Activated CD4-positive, alpha-beta T cell treated with anti-CD3 and anti-CD28 coated beads, Interleukin-2, amount 10 ng/mL, durations not matched to agents 24 days and 14 days (primary cell): ENCODE measurements around the gene NEK1. TPM values are rescaled to one million over a fixed set of nuclear protein-coding genes. Genes with fewer than 3 reads are reported as not detected.

ENCODE experiments used
- DNase-seq: peaks from one replicate; pipeline ENCODE4 v3.0.0; 2022
- H3K27ac Mint-ChIP-seq: one replicate; pipeline ENCODE4 v1.8.0; 2022; ENCODE audit warnings: mild to moderate bottlenecking, mixed read lengths
- H3K27me3 Mint-ChIP-seq: one replicate; pipeline ENCODE4 v1.8.0; 2022; ENCODE audit warnings: mixed read lengths
- H3K36me3 Mint-ChIP-seq: one replicate; pipeline ENCODE4 v1.8.0; 2022; ENCODE audit warnings: low read depth, mild to moderate bottlenecking, mixed read lengths
- H3K4me1 Mint-ChIP-seq: one replicate; pipeline ENCODE4 v1.8.0; 2021; ENCODE audit warnings: mixed read lengths
- H3K4me3 Mint-ChIP-seq: one replicate; pipeline ENCODE4 v1.8.0; 2022; ENCODE audit warnings: mild to moderate bottlenecking, moderate library complexity, mixed read lengths
- H3K9me3 Mint-ChIP-seq: one replicate; pipeline ENCODE4 v1.8.0; 2021; ENCODE audit warnings: mixed read lengths
- intact Hi-C: fragments of 100-400 bp; cut with micrococcal nuclease; formaldehyde crosslinking; loops from one replicate; pipeline ENCODE4 v1.15.1; 2023
- total RNA-seq: library from RNA; stranded (reverse); gene quantifications from 2 replicates; pipeline ENCODE4 v1.2.3, GENCODE V29; 2022

Gene NEK1
- total RNA-seq, 1 donor from 2014 or later, result 11.1 TPM

DNA sequence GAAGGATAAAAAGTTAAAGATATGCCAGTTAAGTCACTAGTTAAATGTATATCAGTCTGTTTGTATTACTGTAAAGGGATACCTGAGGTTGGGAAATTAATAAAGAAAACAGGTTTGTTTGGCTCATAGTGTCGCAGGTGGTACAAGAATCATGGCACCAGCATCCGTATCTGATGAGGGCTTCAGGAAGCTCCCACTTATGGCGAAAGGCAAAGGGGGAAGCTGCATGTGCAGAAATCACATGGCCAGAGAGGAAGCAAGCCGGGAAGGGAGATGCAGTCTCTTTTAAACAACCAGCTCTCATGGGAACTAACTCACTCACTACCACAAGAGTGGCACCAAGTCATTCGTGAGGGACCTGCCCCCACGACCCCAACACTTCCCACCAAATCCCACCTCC, 249.8 kb downstream of the NEK1 start:
- no peak for DNase-seq
- no peaks in the 10 kb centered on the region for H3K36me3 Mint-ChIP-seq
- H3K27me3 Mint-ChIP-seq, result no peaks in the 10 kb centered on the region
- no peak overlapping the region for H3K27ac Mint-ChIP-seq
- no peak overlapping the region for H3K4me3 Mint-ChIP-seq
- H3K9me3 Mint-ChIP-seq, result no peaks in the 10 kb centered on the region
- intact Hi-C loops, result no loop called here
- no peaks in the 10 kb centered on the region for H3K4me1 Mint-ChIP-seq

- Mint-ChIP-seq H3K4me3 (no peak overlapping the region), H3K27ac (no peak overlapping the region), H3K9me3 (no peaks in the 10 kb centered on the region), H3K36me3 (no peaks in the 10 kb centered on the region), H3K27me3 (no peaks in the 10 kb centered on the region), H3K4me1 (no peaks in the 10 kb centered on the region)
- intact Hi-C loops, result no loop called here
- DNase-seq, result no peak
Observed at GRCh38 chr4:169361756-169362155, 250.6 kb downstream of the NEK1 start.

DNA sequence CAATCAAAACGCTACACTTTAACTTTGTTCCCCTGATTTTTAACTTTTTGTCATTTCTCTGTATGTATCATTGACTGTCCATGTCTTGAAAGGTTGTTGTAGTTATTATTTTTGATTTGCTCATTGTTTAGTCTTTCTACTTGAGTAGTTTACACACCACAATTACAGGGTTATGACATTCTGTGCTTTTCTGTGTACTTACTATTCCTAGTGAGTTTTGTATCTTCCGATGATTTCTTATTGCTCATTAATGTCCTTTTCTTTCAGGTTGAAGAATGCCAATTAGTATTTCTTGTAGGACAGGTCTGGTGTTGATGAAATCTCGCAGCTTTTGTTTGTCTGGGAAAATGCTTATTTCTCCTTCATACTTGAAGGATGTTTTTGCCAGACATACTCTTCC, 252.4 kb downstream of the NEK1 start:
- no peaks in the 10 kb centered on the region for H3K9me3 Mint-ChIP-seq
- H3K27ac Mint-ChIP-seq, result no peak overlapping the region
- intact Hi-C loops, result no loop called here
- H3K36me3 Mint-ChIP-seq, result no peaks in the 10 kb centered on the region
- H3K4me1 Mint-ChIP-seq, result no peaks in the 10 kb centered on the region
- no peak for DNase-seq
- no peak overlapping the region for H3K4me3 Mint-ChIP-seq
- no peaks in the 10 kb centered on the region for H3K27me3 Mint-ChIP-seq

DNA sequence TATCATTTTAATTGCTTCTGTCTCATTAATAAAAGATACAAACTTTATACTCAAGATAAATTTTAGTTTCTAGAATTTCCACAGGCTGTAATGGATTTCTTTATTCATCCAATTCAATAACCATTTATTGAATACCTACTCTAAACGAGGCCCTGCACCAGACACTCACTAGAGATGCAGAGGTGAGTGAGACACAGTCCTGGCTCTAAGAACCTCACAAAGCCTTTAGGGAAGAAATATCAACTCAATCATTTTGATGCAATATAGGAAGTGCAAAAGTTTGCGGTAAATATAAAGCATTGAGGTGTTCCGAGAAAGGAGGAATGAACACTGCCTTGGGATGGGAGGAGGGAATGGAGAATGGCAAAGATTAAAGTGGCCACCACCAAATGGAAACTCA, 260.0 kb downstream of the NEK1 start:
- H3K9me3 Mint-ChIP-seq, result no peaks in the 10 kb centered on the region
- H3K27ac Mint-ChIP-seq, result no peak overlapping the region
- no peak for DNase-seq
- intact Hi-C loops, result no loop called here
- no peaks in the 10 kb centered on the region for H3K4me1 Mint-ChIP-seq
- no peaks in the 10 kb centered on the region for H3K36me3 Mint-ChIP-seq
- H3K4me3 Mint-ChIP-seq, result no peak overlapping the region
- peaks cover 2% of the 10 kb centered on the region for H3K27me3 Mint-ChIP-seq

DNA sequence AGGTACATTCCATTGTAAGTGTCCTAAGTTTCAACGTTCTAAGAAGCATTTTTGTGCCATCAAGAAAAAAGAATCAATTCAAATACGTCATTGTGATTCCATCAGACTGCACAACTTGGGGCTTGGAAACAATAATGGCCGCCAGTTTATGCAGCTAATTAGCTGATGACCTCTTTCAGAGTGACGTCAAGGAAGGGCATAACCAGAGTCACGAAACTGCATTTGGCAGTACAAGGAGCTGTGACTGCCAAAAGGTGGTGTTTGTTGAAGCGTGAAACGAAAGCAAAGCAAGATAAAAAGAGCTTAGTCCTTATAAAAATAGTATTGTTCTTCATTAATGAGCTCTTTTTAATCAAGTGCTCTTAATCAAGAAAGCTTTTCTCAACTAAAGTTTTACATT, 260.5 kb downstream of the NEK1 start:
- intact Hi-C loops, result no loop called here
- DNase-seq, result no peak
- H3K9me3 Mint-ChIP-seq, result no peaks in the 10 kb centered on the region
- no peaks in the 10 kb centered on the region for H3K36me3 Mint-ChIP-seq
- no peak overlapping the region for H3K4me3 Mint-ChIP-seq
- no peaks in the 10 kb centered on the region for H3K4me1 Mint-ChIP-seq
- no peak overlapping the region for H3K27ac Mint-ChIP-seq
- peaks cover 2% of the 10 kb centered on the region for H3K27me3 Mint-ChIP-seq

DNA sequence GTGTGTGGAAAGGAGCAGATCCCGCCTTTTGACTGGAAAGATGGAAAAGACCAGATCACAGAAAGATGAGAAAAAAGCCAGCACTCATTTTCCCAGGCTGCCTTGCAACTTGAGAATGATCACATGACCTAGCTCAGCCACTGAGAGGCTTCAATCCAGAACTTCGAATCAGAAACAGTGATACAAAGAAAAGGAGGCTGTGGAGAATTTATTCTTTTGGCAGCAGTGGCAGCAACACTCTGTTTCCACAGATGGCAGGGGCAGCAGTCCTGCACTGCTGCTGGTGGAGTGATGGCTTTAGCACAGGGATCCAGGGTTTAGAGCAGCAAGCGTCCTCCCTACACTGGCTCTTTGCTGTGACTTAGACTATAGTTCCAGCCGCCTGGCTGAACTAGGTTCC, 263.8 kb downstream of the NEK1 start:
- DNase-seq, result no peak
- no peaks in the 10 kb centered on the region for H3K36me3 Mint-ChIP-seq
- no peak overlapping the region for H3K4me3 Mint-ChIP-seq
- H3K27me3 Mint-ChIP-seq, result peaks cover 2% of the 10 kb centered on the region
- intact Hi-C loops, result no loop called here
- H3K4me1 Mint-ChIP-seq, result no peaks in the 10 kb centered on the region
- no peaks in the 10 kb centered on the region for H3K9me3 Mint-ChIP-seq
- H3K27ac Mint-ChIP-seq, result no peak overlapping the region

DNA sequence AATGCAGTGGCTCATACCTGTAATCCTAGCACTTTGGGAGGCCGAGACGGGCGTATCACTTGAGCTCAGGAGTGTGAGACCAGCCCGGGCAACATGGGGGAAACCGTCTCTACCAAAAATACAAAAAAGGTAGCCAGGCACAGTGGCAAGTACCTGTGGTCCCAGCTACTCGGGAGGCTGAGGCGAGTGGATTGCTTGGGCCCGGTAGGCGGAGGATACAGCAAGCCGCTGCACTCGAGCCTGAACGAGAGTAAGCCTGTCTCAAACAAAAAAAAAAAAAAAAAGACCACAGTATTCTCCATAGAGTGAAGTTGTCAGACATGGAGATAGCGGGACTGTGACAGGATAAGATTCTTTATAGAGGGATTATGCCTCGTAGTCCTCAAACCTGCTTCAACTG, 265.5 kb downstream of the NEK1 start:
- H3K27ac Mint-ChIP-seq, result no peak overlapping the region
- DNase-seq, result no peak
- H3K4me1 Mint-ChIP-seq, result no peaks in the 10 kb centered on the region
- no peaks in the 10 kb centered on the region for H3K36me3 Mint-ChIP-seq
- intact Hi-C loops, result no loop called here
- H3K9me3 Mint-ChIP-seq, result no peaks in the 10 kb centered on the region
- H3K4me3 Mint-ChIP-seq, result no peak overlapping the region
- peaks cover 2% of the 10 kb centered on the region for H3K27me3 Mint-ChIP-seq

DNA sequence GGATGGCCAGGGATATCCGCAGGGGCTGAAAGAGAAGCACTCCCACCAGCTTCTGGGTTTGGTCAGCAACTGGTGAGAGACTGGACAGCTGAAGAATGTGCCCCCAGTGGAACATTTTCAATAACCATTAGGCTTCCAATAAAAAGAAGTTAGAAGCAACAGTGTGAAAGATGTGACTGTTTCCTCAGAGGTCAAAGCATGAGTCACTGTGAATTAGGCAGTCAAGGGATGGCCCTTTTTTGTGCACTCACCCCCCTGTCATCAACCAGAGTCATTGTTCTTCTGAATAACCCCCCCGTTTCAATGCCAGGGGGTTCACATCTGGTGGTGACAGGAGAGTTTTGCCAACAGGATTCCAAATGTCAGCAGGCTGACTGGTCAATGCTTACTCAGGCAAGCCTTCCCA, 267.1 kb downstream of the NEK1 start:
- Mint-ChIP-seq H3K36me3 (no peaks in the 10 kb centered on the region), H3K4me3 (no peak overlapping the region), H3K9me3 (no peaks in the 10 kb centered on the region), H3K4me1 (no peaks in the 10 kb centered on the region), H3K27ac (no peak overlapping the region), H3K27me3 (peaks cover 2% of the 10 kb centered on the region)
- DNase-seq, result no peak
- intact Hi-C loops, result no loop called here

Other genes with a start within 250 kb of the NEK1 start
- gene CLCN3, start 8.0 kb upstream of the NEK1 start, total RNA-seq, result 26.6 and 28.1 TPM in 2 replicates
- 18.8 and 34.0 TPM in 2 replicates for gene HPF1, start 145.4 kb upstream of the NEK1 start, total RNA-seq